Measurements from ENCODE around the gene ARHGAP45.

The ARHGAP45 gene

DNA sequence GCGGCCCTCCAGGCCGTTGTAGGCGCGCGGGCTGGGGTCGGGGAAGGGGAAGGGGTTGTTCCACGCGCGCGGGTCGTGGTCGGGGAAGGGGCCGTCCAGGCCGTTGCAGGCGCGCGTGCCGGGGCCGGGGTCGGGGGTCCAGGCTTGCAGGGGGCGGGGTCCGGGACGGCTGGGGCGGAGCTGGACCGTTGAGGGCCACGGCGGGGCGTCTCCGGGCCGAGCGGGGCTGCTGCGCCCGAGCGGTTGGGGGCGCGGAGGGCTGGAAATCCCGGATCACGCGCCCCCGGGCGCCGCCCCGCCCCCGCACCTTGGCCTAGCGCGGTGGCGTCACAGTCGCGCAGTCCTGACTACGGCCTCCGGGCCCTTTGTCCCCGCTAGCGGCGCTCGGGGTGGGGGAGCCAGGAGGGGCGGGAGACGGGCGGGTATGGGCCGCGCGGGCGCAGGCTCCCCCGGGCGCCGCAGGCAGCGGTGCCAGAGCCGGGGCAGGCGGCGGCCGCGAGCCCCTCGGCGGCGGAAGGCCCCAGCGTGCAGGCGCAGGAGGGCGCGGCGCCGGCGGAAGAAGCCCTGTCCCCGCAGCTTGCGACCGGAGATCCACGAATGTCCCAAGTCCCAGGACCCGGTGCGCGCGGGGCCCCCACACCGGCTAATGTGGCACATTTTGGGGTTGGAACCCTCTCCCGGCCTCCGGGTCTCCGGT, 37.5 kb downstream of the ARHGAP45 start:
- peak; percentile 84 for DNase-seq
- H3K36me3 ChIP-seq (ENCODE audit: control insufficient read depth in 1 of 2, insufficient read depth in 2 of 2, low read depth in 1 of 2, low read length in 2 of 2), result peaks cover 23 to 46% of the 10 kb centered on the region in 2 experiments
- 0% methylated on average over 34 of the region's 93 CpGs for WGBS

DNA sequence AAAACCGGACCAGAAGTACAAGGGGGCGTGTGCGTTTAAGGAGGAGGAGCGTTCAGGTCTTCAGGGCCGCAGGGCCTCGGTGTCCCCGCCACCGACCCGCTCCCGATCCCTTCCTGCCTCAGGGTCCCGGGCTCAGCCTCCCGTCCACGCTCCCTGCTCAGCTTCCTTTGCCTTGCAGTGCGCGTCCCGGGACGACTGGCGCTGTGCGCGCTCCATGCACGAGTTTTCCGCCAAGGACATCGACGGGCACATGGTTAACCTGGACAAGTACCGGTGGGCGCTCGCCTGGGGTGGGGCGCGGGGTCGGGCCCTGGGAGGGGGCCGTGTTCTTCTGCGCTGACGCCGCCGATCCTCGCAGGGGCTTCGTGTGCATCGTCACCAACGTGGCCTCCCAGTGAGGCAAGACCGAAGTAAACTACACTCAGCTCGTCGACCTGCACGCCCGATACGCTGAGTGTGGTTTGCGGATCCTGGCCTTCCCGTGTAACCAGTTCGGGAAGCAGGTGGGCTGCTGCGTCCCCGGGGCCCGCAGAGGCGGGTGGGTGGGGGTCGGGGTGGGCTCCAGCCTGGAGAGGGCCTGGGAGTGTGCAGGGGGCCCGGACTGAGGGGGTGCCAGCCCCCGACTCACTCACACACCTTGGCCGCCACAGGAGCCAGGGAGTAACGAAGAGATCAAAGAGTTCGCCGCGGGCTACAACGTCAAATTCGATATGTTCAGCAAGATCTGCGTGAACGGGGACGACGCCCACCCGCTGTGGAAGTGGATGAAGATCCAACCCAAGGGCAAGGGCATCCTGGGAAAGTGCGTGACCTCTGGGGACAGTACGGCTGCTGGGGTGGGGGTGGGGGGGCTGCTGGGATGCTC, 38.3 kb downstream of the ARHGAP45 start:
- H2BK15ac ChIP-seq (ENCODE audit: low read depth, poor library complexity, severe bottlenecking), result peak overlapping the region; percentile 93

More for the DNA sequence above, 37.5 kb downstream of the ARHGAP45 start:
- Histone ChIP-seq H3K14ac (ENCODE audit: low read length in 2 of 2) (peak overlapping the region; percentile 57 to 78), H2BK120ac (ENCODE audit: low read depth, low read length) (peak overlapping the region; percentile 99), H3K4ac (ENCODE audit: low read depth in 1 of 2, low read length in 2 of 2) (peak overlapping the region; percentile 98), H3K9ac (ENCODE audit: low read length) (peak overlapping the region; percentile 88), H4K8ac (ENCODE audit: low read length) (peak overlapping the region; percentile 85), H2BK5ac (ENCODE audit: low read depth, low read length, poor library complexity, severe bottlenecking) (peak overlapping the region; percentile 85), H3K79me1 (replicated peaks; ENCODE audit: low read length, poor library complexity, severe bottlenecking) (peaks cover 6% of the 10 kb centered on the region), H2AFZ (ENCODE audit: low read depth, low read length) (no peak overlapping the region), H3K18ac (ENCODE audit: low read depth in 1 of 2, low read length in 2 of 2) (peak overlapping the region; percentile 90 to 91), H3K23ac (ENCODE audit: low read length in 2 of 2) (peak overlapping the region in 1 of 2 experiments; percentile 86), H3K9me3 (ENCODE audit: control insufficient read depth, low read length) (peaks cover 3% of the 10 kb centered on the region), H3K4me3 (ENCODE audit: insufficient read depth in 1 of 2, low read depth in 1 of 2, low read length in 2 of 2) (peak overlapping the region; percentile 82 to 83), H4K91ac (ENCODE audit: low read length) (peak overlapping the region; percentile 99), H2BK15ac (ENCODE audit: low read depth, poor library complexity, severe bottlenecking) (peak overlapping the region; percentile 93), H2BK12ac (ENCODE audit: low read length in 2 of 2) (peak overlapping the region; percentile 11 to 45), H3K4me1 (ENCODE audit: control insufficient read depth, insufficient read depth, low read depth, low read length) (peaks cover 40% of the 10 kb centered on the region), H2AK5ac (ENCODE audit: low read length, severe bottlenecking) (peak overlapping the region; percentile 56), H3K27me3 (ENCODE audit: control insufficient read depth in 1 of 2, insufficient read depth in 1 of 2, low read length in 2 of 2) (no peaks in the 10 kb centered on the region), H3K27ac (ENCODE audit: low read length, poor library complexity, severe bottlenecking) (peak overlapping the region; percentile 48), H3K4me2 (ENCODE audit: low read length, poor library complexity, severe bottlenecking) (peak overlapping the region; percentile 67)

DNA sequence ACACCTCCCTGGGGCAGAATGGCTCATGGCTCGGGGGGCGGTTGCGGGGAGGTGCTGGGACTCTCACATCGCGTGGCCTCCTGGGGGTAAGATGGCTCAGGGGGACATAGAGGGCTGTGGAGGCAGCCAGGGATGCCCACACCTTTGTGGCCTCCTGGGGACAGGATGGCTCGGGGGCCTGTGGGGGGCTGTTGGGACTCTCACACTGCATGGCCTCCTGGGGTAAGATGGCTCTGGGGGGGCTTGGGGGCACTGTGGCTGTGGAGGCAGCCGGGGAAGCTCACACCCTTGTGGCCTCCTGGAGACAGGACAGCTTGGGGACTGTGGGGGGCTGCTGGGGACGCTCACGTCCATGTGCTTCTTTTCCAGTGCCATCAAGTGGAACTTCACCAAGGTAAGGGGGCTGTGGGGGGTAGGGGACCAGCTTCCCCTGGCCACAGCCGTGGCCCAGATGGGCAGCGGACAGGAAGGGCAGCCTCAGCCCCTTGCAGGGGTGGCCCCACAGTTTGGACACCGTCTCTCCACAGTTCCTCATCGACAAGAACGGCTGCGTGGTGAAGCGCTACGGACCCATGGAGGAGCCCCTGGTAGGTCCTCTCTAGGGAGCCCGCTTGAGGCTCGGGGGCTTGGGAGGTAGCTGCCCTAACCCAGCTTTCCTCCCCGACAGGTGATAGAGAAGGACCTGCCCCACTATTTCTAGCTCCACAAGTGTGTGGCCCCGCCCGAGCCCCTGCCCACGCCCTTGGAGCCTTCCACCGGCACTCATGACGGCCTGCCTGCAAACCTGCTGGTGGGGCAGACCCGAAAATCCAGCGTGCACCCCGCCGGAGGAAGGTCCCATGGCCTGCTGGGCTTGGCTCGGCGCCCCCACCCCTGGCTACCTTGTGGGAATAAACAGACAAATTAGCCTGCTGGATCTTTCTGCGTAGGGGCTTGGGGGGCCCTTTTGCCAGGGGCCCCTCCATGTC, 39.2 kb downstream of the ARHGAP45 start:
- H3K27me3 ChIP-seq (ENCODE audit: control insufficient read depth in 1 of 2, insufficient read depth in 1 of 2, low read length in 2 of 2), result no peaks in the 10 kb centered on the region
- no peak overlapping the region for H2AFZ ChIP-seq (ENCODE audit: low read depth, low read length)
- H2AK5ac ChIP-seq (ENCODE audit: low read length, severe bottlenecking), result peak overlapping the region; percentile 27
- H3K27ac ChIP-seq (ENCODE audit: low read length, poor library complexity, severe bottlenecking), result no peak overlapping the region
- H3K79me1 ChIP-seq (replicated peaks; ENCODE audit: low read length, poor library complexity, severe bottlenecking), result peaks cover 6% of the 10 kb centered on the region
- H3K14ac ChIP-seq (ENCODE audit: low read length in 2 of 2), result no peak overlapping the region
- peak overlapping the region; percentile 21 for H4K91ac ChIP-seq (ENCODE audit: low read length)
- H3K4ac ChIP-seq (ENCODE audit: low read depth in 1 of 2, low read length in 2 of 2), result no peak overlapping the region
- peak overlapping the region; percentile 88 for H3K9ac ChIP-seq (ENCODE audit: low read length)
- peaks cover 35 to 63% of the 10 kb centered on the region in 2 experiments for H3K36me3 ChIP-seq (ENCODE audit: control insufficient read depth in 1 of 2, insufficient read depth in 2 of 2, low read depth in 1 of 2, low read length in 2 of 2)
- no peak overlapping the region for H2BK5ac ChIP-seq (ENCODE audit: low read depth, low read length, poor library complexity, severe bottlenecking)
- peaks cover 42% of the 10 kb centered on the region for H3K4me1 ChIP-seq (ENCODE audit: control insufficient read depth, insufficient read depth, low read depth, low read length)
- no peak overlapping the region for H3K4me2 ChIP-seq (ENCODE audit: low read length, poor library complexity, severe bottlenecking)
- no peaks in the 10 kb centered on the region for H3K9me3 ChIP-seq (ENCODE audit: control insufficient read depth, low read length)
- H2BK12ac ChIP-seq (ENCODE audit: low read length in 2 of 2), result no peak overlapping the region
- H2BK120ac ChIP-seq (ENCODE audit: low read depth, low read length), result no peak overlapping the region
- peak overlapping the region; percentile 48 for H2BK15ac ChIP-seq (ENCODE audit: low read depth, poor library complexity, severe bottlenecking)
- H3K23ac ChIP-seq (ENCODE audit: low read length in 2 of 2), result no peak overlapping the region
- no peak overlapping the region for H3K18ac ChIP-seq (ENCODE audit: low read depth in 1 of 2, low read length in 2 of 2)
- H3K4me3 ChIP-seq (ENCODE audit: insufficient read depth in 1 of 2, low read depth in 1 of 2, low read length in 2 of 2), result peak overlapping the region in 1 of 2 experiments; percentile 83
- no peak for DNase-seq
- 97% methylated on average over 32 of the region's 32 CpGs for WGBS
- H4K8ac ChIP-seq (ENCODE audit: low read length), result peak overlapping the region; percentile 49

More for the DNA sequence above, 38.3 kb downstream of the ARHGAP45 start:
- Histone ChIP-seq H3K9ac (ENCODE audit: low read length) (peak overlapping the region; percentile 88), H3K4ac (ENCODE audit: low read depth in 1 of 2, low read length in 2 of 2) (peak overlapping the region in 1 of 2 experiments; percentile 71), H3K14ac (ENCODE audit: low read length in 2 of 2) (peak overlapping the region in 1 of 2 experiments; percentile 63), H3K18ac (ENCODE audit: low read depth in 1 of 2, low read length in 2 of 2) (peak overlapping the region; percentile 89 to 91), H2AK5ac (ENCODE audit: low read length, severe bottlenecking) (no peak overlapping the region), H3K79me1 (replicated peaks; ENCODE audit: low read length, poor library complexity, severe bottlenecking) (peaks cover 6% of the 10 kb centered on the region), H3K4me2 (ENCODE audit: low read length, poor library complexity, severe bottlenecking) (peak overlapping the region; percentile 67), H3K36me3 (ENCODE audit: control insufficient read depth in 1 of 2, insufficient read depth in 2 of 2, low read depth in 1 of 2, low read length in 2 of 2) (peaks cover 27 to 54% of the 10 kb centered on the region in 2 experiments), H2AFZ (ENCODE audit: low read depth, low read length) (no peak overlapping the region), H2BK12ac (ENCODE audit: low read length in 2 of 2) (peak overlapping the region; percentile 11 to 22), H3K4me3 (ENCODE audit: insufficient read depth in 1 of 2, low read depth in 1 of 2, low read length in 2 of 2) (peak overlapping the region; percentile 82 to 83), H3K23ac (ENCODE audit: low read length in 2 of 2) (peak overlapping the region; percentile 54 to 64), H2BK5ac (ENCODE audit: low read depth, low read length, poor library complexity, severe bottlenecking) (no peak overlapping the region), H4K91ac (ENCODE audit: low read length) (peak overlapping the region; percentile 66), H3K27me3 (ENCODE audit: control insufficient read depth in 1 of 2, insufficient read depth in 1 of 2, low read length in 2 of 2) (no peaks in the 10 kb centered on the region), H2BK120ac (ENCODE audit: low read depth, low read length) (peak overlapping the region; percentile 92), H3K4me1 (ENCODE audit: control insufficient read depth, insufficient read depth, low read depth, low read length) (peaks cover 42% of the 10 kb centered on the region), H3K27ac (ENCODE audit: low read length, poor library complexity, severe bottlenecking) (peak overlapping the region; percentile 48), H4K8ac (ENCODE audit: low read length) (peak overlapping the region; percentile 74), H3K9me3 (ENCODE audit: control insufficient read depth, low read length) (no peaks in the 10 kb centered on the region)
- WGBS, result 39% methylated on average over 69 of the region's 69 CpGs
- peak; percentile 69 for DNase-seq

Measured in mesenchymal stem cell (in vitro differentiated cells and primary cell).